ENCODE data around the gene TMEFF2. TPM values are rescaled to one million over a fixed set of nuclear protein-coding genes. Genes with fewer than 3 reads are reported as not detected.

Gene TMEFF2
- total and polyA plus RNA-seq, 4 donors: 0.08 TPM; not detected in 3

DNA sequence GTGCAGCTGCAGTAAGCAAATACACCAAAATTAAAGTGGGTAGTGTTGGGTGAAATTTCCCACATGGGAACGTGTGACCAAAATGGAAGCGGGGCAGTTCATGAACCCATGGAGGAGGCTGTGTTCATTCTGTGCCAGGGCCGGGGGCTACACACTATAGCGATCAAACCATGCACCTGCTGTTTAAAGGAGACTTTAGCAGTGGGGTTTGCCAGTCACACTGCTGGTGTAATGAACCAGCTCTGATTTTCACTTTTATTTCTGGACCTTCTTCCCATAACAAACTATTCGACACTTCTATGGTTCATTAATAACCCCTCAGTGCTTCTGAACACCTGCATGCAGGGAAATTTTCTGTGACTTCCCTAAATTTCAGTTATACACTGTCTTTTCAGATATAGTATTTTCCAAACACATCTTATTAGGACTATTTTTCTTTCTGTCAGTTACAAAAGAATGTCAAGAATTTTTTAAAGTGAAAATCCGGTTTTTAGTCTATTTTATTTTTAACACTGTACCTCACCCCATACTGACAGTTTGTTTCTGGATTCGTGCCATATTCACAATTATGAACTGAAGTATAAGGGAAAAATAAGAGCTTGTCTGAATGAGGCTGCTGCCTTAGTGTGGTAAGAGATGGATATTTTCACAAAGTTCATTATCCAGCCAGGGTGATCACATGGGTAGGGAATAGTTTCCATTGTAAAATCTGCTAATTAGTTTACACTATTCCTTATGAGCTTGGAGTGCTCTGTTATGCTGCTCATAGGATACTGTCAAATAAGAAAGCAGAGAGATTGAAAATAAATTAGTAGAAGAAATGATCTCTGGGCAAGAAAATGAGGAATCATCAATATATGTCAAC, 236.5 kb downstream of the TMEFF2 start:
- 56% methylated on average over 7 of the region's 7 CpGs for WGBS
- TF ChIP-seq FOXA2 (IDR thresholded peaks at IDR 0.05) (no peak), FOXA1 (IDR thresholded peaks at IDR 0.05) (no peak), EGR1 (IDR thresholded peaks at IDR 0.05; ENCODE audit: low read depth in 2 of 2) (no peak)
- TF ChIP-seq, protein P1, sequence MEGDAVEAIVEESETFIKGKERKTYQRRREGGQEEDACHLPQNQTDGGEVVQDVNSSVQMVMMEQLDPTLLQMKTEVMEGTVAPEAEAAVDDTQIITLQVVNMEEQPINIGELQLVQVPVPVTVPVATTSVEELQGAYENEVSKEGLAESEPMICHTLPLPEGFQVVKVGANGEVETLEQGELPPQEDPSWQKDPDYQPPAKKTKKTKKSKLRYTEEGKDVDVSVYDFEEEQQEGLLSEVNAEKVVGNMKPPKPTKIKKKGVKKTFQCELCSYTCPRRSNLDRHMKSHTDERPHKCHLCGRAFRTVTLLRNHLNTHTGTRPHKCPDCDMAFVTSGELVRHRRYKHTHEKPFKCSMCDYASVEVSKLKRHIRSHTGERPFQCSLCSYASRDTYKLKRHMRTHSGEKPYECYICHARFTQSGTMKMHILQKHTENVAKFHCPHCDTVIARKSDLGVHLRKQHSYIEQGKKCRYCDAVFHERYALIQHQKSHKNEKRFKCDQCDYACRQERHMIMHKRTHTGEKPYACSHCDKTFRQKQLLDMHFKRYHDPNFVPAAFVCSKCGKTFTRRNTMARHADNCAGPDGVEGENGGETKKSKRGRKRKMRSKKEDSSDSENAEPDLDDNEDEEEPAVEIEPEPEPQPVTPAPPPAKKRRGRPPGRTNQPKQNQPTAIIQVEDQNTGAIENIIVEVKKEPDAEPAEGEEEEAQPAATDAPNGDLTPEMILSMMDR (IDR thresholded peaks at IDR 0.05; ENCODE audit: low read depth, low read length, missing input control): no peak
- TF ChIP-seq, protein P2, sequence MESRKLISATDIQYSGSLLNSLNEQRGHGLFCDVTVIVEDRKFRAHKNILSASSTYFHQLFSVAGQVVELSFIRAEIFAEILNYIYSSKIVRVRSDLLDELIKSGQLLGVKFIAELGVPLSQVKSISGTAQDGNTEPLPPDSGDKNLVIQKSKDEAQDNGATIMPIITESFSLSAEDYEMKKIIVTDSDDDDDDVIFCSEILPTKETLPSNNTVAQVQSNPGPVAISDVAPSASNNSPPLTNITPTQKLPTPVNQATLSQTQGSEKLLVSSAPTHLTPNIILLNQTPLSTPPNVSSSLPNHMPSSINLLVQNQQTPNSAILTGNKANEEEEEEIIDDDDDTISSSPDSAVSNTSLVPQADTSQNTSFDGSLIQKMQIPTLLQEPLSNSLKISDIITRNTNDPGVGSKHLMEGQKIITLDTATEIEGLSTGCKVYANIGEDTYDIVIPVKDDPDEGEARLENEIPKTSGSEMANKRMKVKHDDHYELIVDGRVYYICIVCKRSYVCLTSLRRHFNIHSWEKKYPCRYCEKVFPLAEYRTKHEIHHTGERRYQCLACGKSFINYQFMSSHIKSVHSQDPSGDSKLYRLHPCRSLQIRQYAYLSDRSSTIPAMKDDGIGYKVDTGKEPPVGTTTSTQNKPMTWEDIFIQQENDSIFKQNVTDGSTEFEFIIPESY (IDR thresholded peaks at IDR 0.05): no peak
- Histone ChIP-seq H3K27ac (ENCODE audit: low read depth in 1 of 2, low read length in 2 of 2) (no peak overlapping the region), H3K9ac (ENCODE audit: low read depth in 1 of 2, low read length in 2 of 2) (no peak overlapping the region), H3K27me3 (ENCODE audit: control insufficient read depth in 4 of 4, insufficient read depth in 4 of 4, low read length in 3 of 4) (no peaks in the 10 kb centered on the region), H3K4me3 (ENCODE audit: low read depth in 1 of 3, low read length in 3 of 3) (no peak overlapping the region), H3K36me3 (ENCODE audit: control insufficient read depth in 4 of 4, insufficient read depth in 3 of 4, low read depth in 1 of 4, low read length in 3 of 4) (no peaks in the 10 kb centered on the region), H3K9me3 (ENCODE audit: control insufficient read depth in 4 of 4, low read length in 3 of 4) (no peaks in the 10 kb centered on the region), H3K4me1 (ENCODE audit: control insufficient read depth in 4 of 4, insufficient read depth in 4 of 4, low read length in 3 of 4) (no peaks in the 10 kb centered on the region)
- no peak for DNase-seq (ENCODE audit: low spot score)

DNA sequence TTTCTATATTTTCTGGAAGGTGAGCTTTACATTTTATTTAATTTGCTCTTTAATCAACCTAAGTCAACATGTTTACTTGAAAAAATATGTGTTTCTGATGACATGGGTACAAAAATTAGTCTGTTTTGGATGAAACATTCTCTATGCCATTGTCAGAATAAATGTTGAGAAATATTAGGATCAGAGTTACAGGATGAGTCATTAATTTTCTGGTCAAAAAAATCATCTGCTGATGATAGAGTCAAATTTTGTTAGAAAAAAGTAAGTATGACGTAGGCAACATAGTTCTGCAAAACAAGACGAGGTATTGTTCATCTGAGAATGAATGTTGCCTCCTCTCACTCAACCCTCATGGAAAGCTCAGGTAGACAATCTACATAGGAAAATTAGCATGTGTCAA, 240.3 kb downstream of the TMEFF2 start:
- 64% methylated on average over 2 of the region's 2 CpGs for WGBS
- TF ChIP-seq, protein P3, sequence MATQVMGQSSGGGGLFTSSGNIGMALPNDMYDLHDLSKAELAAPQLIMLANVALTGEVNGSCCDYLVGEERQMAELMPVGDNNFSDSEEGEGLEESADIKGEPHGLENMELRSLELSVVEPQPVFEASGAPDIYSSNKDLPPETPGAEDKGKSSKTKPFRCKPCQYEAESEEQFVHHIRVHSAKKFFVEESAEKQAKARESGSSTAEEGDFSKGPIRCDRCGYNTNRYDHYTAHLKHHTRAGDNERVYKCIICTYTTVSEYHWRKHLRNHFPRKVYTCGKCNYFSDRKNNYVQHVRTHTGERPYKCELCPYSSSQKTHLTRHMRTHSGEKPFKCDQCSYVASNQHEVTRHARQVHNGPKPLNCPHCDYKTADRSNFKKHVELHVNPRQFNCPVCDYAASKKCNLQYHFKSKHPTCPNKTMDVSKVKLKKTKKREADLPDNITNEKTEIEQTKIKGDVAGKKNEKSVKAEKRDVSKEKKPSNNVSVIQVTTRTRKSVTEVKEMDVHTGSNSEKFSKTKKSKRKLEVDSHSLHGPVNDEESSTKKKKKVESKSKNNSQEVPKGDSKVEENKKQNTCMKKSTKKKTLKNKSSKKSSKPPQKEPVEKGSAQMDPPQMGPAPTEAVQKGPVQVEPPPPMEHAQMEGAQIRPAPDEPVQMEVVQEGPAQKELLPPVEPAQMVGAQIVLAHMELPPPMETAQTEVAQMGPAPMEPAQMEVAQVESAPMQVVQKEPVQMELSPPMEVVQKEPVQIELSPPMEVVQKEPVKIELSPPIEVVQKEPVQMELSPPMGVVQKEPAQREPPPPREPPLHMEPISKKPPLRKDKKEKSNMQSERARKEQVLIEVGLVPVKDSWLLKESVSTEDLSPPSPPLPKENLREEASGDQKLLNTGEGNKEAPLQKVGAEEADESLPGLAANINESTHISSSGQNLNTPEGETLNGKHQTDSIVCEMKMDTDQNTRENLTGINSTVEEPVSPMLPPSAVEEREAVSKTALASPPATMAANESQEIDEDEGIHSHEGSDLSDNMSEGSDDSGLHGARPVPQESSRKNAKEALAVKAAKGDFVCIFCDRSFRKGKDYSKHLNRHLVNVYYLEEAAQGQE (IDR thresholded peaks at IDR 0.05): no peak
- TF ChIP-seq FOXA2 (IDR thresholded peaks at IDR 0.05): no peak
- TF ChIP-seq, protein P4, sequence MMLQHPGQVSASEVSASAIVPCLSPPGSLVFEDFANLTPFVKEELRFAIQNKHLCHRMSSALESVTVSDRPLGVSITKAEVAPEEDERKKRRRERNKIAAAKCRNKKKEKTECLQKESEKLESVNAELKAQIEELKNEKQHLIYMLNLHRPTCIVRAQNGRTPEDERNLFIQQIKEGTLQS (IDR thresholded peaks at IDR 0.05): no peak
- Histone ChIP-seq H3K9ac (ENCODE audit: low read depth in 1 of 2, low read length in 2 of 2) (no peak overlapping the region), H3K36me3 (ENCODE audit: control insufficient read depth in 4 of 4, insufficient read depth in 3 of 4, low read depth in 1 of 4, low read length in 3 of 4) (no peaks in the 10 kb centered on the region), H3K27me3 (ENCODE audit: control insufficient read depth in 4 of 4, insufficient read depth in 4 of 4, low read length in 3 of 4) (no peaks in the 10 kb centered on the region), H3K4me1 (ENCODE audit: control insufficient read depth in 4 of 4, insufficient read depth in 4 of 4, low read length in 3 of 4) (no peaks in the 10 kb centered on the region), H3K27ac (ENCODE audit: low read depth in 1 of 2, low read length in 2 of 2) (no peak overlapping the region), H3K9me3 (ENCODE audit: control insufficient read depth in 4 of 4, low read length in 3 of 4) (no peaks in the 10 kb centered on the region), H3K4me3 (ENCODE audit: low read depth in 1 of 3, low read length in 3 of 3) (no peak overlapping the region)
- no peak for DNase-seq (ENCODE audit: low spot score)
